HG02970 (cell line): ENCODE results near the gene RBM34.

Experiments used
- ATAC-seq: cut with Tn5 transposase; IDR thresholded peaks from one replicate; pipeline ENCODE4 v1.9.1; 2021; ENCODE audit warnings: mild to moderate bottlenecking, moderate library complexity, moderate number of reproducible peaks; ENCODE audit not compliant: unreplicated experiment, low FRiP score

The RBM34 gene

GRCh38 chr1:235156740-235157139, 4.3 kb downstream of the RBM34 start:
- no peak for ATAC-seq

DNA sequence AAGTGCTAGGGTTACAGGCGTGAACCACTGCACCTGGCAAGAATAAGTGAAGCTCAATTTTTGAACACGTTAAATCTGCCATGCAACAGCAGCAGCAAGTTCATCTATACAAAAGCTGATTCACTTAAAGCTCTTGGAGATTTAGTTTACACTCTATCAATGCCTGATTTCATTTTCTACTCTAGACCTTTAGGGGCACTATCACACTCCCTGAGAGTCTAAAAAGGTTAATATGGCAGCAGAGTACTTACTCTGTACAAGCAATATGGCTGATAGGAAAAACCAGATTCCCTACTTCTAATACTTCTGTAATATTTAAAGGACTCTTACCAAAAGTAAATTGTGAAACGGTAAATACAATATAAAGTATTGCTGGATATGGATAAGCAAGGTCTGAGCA, 4.8 kb downstream of the RBM34 start:
- ATAC-seq = no peak

GRCh38 chr1:235152235-235152634, 8.8 kb downstream of the RBM34 start:
- no peak for ATAC-seq

DNA sequence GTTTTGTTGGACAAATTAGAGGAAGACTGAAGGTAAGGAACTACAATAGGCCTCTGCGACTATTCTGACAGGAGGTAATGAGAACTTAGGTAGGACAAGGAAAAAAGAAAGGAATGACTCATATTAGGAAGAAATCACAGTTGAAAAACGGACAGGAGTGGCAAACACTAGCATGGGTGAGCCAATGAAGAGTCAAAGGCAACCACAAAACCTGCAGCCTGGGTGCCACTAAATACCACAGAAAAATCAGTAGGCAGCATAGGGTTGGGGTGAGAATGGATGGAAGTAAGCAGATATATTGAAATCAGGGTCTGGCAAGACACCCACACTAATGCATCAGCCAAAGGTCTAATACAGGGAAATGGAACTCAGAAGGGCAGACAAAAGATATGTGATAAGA, 10.0 kb downstream of the RBM34 start:
- ATAC-seq = no peak

- no peak for ATAC-seq
Measured at GRCh38 chr1:235149824-235150223, 11.2 kb downstream of the RBM34 start.

- ATAC-seq = no peak
Measured at GRCh38 chr1:235147269-235147668, 13.8 kb downstream of the RBM34 start.

DNA sequence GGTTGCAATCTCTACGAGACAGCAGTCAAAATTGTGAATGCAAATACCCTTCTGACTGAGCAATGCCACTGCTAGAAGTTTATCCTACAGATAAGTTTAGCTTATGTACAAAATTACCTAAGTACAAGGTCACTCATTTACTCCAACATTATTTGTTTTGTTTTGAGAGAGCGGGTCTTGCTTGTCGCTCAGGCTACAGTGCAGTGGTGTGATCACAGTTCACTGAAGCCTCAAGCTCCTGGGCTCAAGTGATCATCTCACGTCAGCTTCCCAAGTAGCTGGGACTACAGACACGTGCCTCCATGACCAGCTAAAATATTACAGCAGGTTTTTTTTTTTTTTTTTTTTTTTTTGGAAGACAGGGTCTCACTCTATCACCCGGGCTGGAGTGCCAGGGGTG, 15.4 kb downstream of the RBM34 start:
- ATAC-seq = no peak

- no peak for ATAC-seq
Measured at GRCh38 chr1:235142991-235143390, 18.1 kb downstream of the RBM34 start.

GRCh38 chr1:235139315-235139714, 21.7 kb downstream of the RBM34 start:
- no peak for ATAC-seq

DNA sequence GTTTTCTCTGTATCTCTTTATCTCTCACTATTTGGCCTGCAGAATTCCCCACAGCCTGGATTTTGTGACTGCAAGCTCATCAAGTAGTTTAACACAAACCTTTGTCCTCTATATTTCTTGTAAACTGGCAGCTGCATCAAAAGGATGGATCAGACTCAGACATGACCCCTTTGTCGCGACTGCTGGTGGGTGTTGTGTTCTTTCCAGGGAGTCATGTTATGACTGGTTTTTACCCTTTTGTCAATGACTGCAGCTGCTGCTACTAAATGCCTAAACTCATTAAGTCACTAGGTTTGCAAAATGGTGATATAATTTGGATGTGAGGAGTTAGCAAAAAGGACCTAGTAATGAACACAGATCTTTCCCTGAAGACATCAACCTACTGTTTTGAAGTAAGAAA, 22.2 kb downstream of the RBM34 start:
- ATAC-seq = no peak

GRCh38 chr1:235136111-235136510, 24.9 kb downstream of the RBM34 start:
- no peak for ATAC-seq

- ATAC-seq = no peak
Measured at GRCh38 chr1:235134171-235134570, 26.9 kb downstream of the RBM34 start.

DNA sequence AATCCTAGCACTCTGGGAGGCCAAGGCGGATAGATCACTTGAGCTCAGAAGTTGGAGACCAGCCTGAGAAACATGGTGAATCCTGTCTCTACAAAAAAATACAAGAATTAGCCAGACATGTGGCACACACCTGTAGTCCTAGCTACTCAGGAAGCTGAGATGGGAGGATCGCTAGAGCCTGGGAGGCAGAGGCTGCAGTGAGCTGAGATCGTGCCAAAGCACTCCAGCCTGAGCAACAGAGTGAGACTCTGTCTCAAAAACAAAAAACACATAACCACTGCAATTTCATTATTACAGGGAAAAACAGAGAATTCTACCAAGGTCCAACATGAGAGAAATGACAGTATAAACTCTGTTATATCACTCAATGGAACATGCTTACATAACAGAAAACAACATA, 28.0 kb downstream of the RBM34 start:
- ATAC-seq = no peak

- ATAC-seq = no peak
Measured at GRCh38 chr1:235131961-235132360, 29.1 kb downstream of the RBM34 start.

DNA sequence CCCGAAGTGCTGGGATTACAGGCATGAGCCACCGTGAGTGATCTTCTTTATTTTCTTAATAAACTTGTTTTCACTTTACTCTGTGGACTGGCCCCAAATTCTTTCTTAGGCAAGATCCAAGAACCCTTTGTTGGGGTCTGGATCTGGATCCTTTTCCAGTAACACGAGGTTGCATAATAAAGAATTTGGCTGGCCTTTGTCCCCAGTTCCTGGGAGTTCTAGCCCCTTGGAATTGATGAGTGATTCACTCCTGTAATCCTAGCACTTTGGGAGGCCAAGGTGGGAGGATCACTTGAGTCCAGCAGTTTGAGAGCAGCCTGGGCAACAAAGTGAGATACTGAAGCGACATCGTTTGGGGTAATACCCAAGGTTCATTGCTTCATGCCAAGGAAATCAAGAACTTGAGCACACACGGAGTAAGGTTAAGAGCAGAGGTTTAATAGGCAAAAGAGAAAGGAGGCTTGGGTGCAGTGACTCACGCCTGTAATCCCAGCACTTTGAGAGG, 30.2 kb downstream of the RBM34 start:
- ATAC-seq = no peak

GRCh38 chr1:235129774-235130570, 31.1 kb downstream of the RBM34 start:
- no peak for ATAC-seq

DNA sequence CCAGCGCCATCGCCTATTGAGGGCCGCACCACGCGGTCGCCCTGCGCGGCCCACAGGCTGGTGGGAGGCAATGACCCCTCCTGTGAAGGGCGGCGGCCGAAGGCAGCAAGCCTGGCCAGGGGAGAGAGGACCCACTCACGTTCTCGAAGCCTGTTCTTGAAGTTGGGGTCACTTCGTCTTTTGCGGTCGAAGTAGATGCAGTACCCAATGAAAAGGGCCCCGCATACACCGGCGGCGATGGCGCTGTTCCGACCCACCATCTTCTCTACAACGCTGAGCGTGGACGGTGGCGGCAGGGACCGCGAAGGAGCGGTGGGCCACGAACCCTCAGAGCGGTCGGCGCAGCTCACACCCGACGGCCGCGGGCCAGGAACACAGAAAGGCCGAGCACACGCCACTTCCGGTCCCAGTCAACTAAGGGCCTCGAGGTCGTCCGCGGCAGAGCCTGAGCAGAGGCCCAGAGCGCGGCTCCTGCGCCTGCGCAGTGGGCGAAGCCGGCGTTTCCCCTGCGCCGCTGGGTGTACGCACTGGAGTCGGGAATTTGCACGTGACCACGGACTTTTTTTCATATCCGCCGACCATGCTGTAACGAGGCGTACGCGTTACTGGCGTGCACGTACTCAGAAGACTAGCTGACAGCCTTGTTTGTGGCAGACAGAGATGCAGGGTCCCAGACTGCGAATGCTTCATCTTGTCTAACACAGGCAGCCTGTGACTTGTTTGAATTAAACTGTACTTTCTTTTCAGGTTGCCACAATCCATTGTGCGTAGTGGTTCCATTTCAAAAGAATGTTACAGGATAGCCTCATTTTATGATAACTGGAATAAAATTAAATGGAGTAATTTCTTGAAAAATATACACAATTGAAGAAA, 32.4 kb downstream of the RBM34 start, which contains the start of gene TOMM20:
TOMM20 (minus strand) TSS at position 382 of the 873 bp plus-strand sequence; CDS start at position 260, 122 bp downstream.
- peak; percentile 95 for ATAC-seq

- ATAC-seq = no peak
Measured at GRCh38 chr1:235127732-235128455, 33.2 kb downstream of the RBM34 start.

DNA sequence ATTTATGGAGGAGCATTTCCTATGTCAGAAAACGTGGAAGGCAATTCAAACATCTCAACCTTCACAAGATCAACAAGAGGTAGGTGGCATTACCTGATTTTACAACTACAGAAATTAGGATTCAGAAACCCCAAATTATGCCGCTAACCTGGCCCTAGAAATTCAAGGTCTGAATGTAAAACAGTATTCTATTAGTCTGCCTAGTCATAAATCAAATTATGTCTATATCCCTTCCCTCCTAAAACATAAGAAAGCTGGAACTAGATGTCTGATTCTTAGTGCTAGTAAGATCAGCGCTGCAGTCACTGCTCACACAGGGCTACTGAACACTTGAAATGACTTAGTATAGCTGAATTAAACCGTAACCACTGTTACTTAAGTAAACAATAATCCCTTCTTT, 33.8 kb downstream of the RBM34 start:
- no peak for ATAC-seq

GRCh38 chr1:235124665-235125064, 36.4 kb downstream of the RBM34 start:
- no peak for ATAC-seq

DNA sequence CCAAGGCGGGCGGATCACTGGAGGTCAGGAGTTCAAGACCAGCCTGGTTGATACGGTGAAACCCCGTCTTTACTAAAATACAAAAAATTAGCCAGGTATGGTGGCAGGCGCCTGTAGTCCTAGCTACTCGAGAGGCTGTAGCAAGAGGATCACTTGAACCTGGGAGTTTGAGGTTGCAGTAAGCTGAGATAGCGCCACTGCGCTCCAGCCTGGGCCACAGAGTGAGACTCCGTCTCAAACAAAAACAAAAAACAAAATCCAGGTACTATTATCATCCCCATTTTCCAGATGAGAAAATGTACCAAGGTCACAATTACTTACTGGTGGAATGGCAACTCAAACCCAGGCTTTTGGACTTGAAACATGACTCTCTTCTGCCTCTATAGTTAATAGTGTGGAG, 36.9 kb downstream of the RBM34 start:
- ATAC-seq = no peak
